IMR-90 (cell line): ENCODE measurements around the gene RLN3. TPM values are rescaled to one million over a fixed set of nuclear protein-coding genes. Genes with fewer than 3 reads are reported as not detected.

Experiments used
- ATAC-seq: fragments of 200-7000 bp; cut with Tn5 transposase; 2 replicates; pipeline ENCODE4 v1.9.1; 2020; ENCODE audit warnings: low read depth, mild to moderate bottlenecking, moderate library complexity
- BruUV-seq: library from RNA; stranded (reverse); fragments of 400-500 nt; replicated peaks from 2 replicates; lab custom pipeline; 2021; lab: Mats Ljungman, UMichigan
- CTCF ChIA-PET: fragments of 300-600 bp; formaldehyde crosslinking; extraction: SDS; loops from one replicate; lab custom pipeline; 2021; ENCODE audit warnings: antibody characterized with exemption; lab: Yijun Ruan, JAX
- POLR2A ChIA-PET: fragments of 300-600 bp; sonication (Branson Sonifier 250); formaldehyde crosslinking; loops from one replicate; lab custom pipeline; 2022; ENCODE audit warnings: antibody characterized with exemption; ENCODE audit not compliant: unreplicated experiment; lab: Charles Lee
- DNase-seq: peaks from one replicate; pipeline ENCODE4 v3.0.0; 2013
- H2AFZ ChIP-seq: replicated peaks from 2 replicates; pipeline ENCODE3; 2013; ENCODE audit warnings: low read length, mild to moderate bottlenecking; ENCODE audit not compliant: poor library complexity
- H2AK5ac ChIP-seq: 2 replicates; pipeline ENCODE4 v1.6.1; 2013; ENCODE audit warnings: low read depth, low read length, inconsistent platforms
- H2AK9ac ChIP-seq: replicated peaks from 2 replicates; pipeline ENCODE3; 2013; ENCODE audit warnings: mild to moderate bottlenecking, low read depth, low read length, moderate library complexity; ENCODE audit not compliant: poor library complexity
- H2BK120ac ChIP-seq: 2 replicates; pipeline ENCODE4 v1.6.1; 2013; ENCODE audit warnings: low read depth, low read length, inconsistent platforms
- H2BK15ac ChIP-seq: 3 replicates; pipeline ENCODE4 v1.6.1; 2013; ENCODE audit warnings: low read depth, low read length, inconsistent platforms
- H2BK20ac ChIP-seq: 2 replicates; pipeline ENCODE4 v1.6.1; 2013; ENCODE audit warnings: low read depth, mild to moderate bottlenecking, inconsistent platforms, low read length, moderate library complexity
- H2BK5ac ChIP-seq: 2 replicates; pipeline ENCODE4 v1.6.1; 2013; ENCODE audit warnings: mild to moderate bottlenecking, low read depth, low read length, inconsistent platforms; ENCODE audit not compliant: poor library complexity, severe bottlenecking
- H3K14ac ChIP-seq: replicated peaks from 2 replicates; pipeline ENCODE4 v1.6.1; 2013; ENCODE audit warnings: low read depth, low read length, inconsistent platforms
- H3K18ac ChIP-seq: 2 replicates; pipeline ENCODE4 v1.6.1; 2013; ENCODE audit warnings: low read depth, low read length, control low read depth
- H3K23ac ChIP-seq: 2 replicates; pipeline ENCODE4 v1.6.1; 2013; ENCODE audit warnings: low read depth, low read length, inconsistent platforms
- H3K27ac ChIP-seq: 2 replicates; pipeline ENCODE4 v1.5.1; 2013; ENCODE audit warnings: mild to moderate bottlenecking, control low read depth, low read length; ENCODE audit not compliant: insufficient read depth
- H3K27me3 ChIP-seq: 2 replicates; pipeline ENCODE4 v1.6.1; 2013; ENCODE audit warnings: low read length; ENCODE audit not compliant: control insufficient read depth, insufficient read depth
- H3K36me3 ChIP-seq: 2 replicates; pipeline ENCODE4 v1.6.1; 2013; ENCODE audit warnings: low read length, mixed read lengths; ENCODE audit not compliant: control insufficient read depth, insufficient read depth
- H3K4ac ChIP-seq: 2 replicates; pipeline ENCODE4 v1.6.1; 2013; ENCODE audit warnings: low read depth, low read length, inconsistent platforms
- H3K4me1 ChIP-seq: 2 replicates; pipeline ENCODE4 v1.6.1; 2013; ENCODE audit warnings: low read length, mixed read lengths; ENCODE audit not compliant: control insufficient read depth, insufficient read depth
- H3K4me2 ChIP-seq: 2 replicates; pipeline ENCODE4 v1.6.1; 2013; ENCODE audit warnings: low read depth, mild to moderate bottlenecking, control low read depth, low read length, moderate library complexity
- H3K4me3 ChIP-seq: 2 replicates; pipeline ENCODE4 v1.5.1; 2013; ENCODE audit warnings: low read depth, mild to moderate bottlenecking, control low read depth, low read length, moderate library complexity; ENCODE audit not compliant: insufficient read depth
- H3K56ac ChIP-seq: 2 replicates; pipeline ENCODE4 v1.6.1; 2013; ENCODE audit warnings: low read length, inconsistent platforms; ENCODE audit not compliant: insufficient read depth; ENCODE audit errors: extremely low read depth
- H3K79me1 ChIP-seq, 2 experiments: 2 replicates each; pipeline ENCODE4 v1.6.1; 2013; ENCODE audit warnings: low read length in 2 of 2, inconsistent platforms in 1 of 2, low read depth in 1 of 2
- H3K9ac ChIP-seq: 2 replicates; pipeline ENCODE4 v1.6.1; 2013; ENCODE audit warnings: low read depth, low read length, control low read depth
- H3K9me1 ChIP-seq: 2 replicates; pipeline ENCODE4 v1.6.1; 2013; ENCODE audit warnings: low read length, inconsistent platforms; ENCODE audit not compliant: insufficient read depth
- H3K9me3 ChIP-seq: 2 replicates; pipeline ENCODE4 v1.6.1; 2013; ENCODE audit warnings: low read length; ENCODE audit not compliant: control insufficient read depth, insufficient read depth
- H4K20me1 ChIP-seq: 2 replicates; pipeline ENCODE4 v1.6.1; 2013; ENCODE audit warnings: low read length, inconsistent platforms; ENCODE audit not compliant: insufficient read depth
- H4K5ac ChIP-seq: 2 replicates; pipeline ENCODE4 v1.6.1; 2013; ENCODE audit warnings: mild to moderate bottlenecking, low read depth, low read length, control low read depth
- H4K8ac ChIP-seq, 2 experiments: 2 replicates each; pipeline ENCODE4 v1.6.1; 2013; ENCODE audit warnings: low read depth in 2 of 2, low read length in 2 of 2, control low read depth in 1 of 2, inconsistent platforms in 1 of 2
- H4K91ac ChIP-seq: 2 replicates; pipeline ENCODE4 v1.6.1; 2013; ENCODE audit warnings: low read depth, low read length, inconsistent platforms; ENCODE audit not compliant: insufficient read depth
- CHD1 ChIP-seq: IDR thresholded peaks from 2 replicates; pipeline ENCODE4 v1.6.1; 2012; ENCODE audit warnings: low read depth, low read length, improper control_type of control experiment
- ELK1 ChIP-seq: fragments of 150-350 bp; IDR thresholded peaks from 2 replicates; pipeline ENCODE4 v1.6.1; 2016; ENCODE audit warnings: low read depth, mild to moderate bottlenecking, low read length, moderate library complexity, borderline replicate concordance
- FOS ChIP-seq: fragments of 150-350 bp; IDR thresholded peaks from 2 replicates; pipeline ENCODE4 v1.6.1; 2016; ENCODE audit warnings: low read depth, low read length
- MAFK ChIP-seq: IDR thresholded peaks from 2 replicates; pipeline ENCODE4 v1.6.1; 2012; ENCODE audit warnings: low read depth, low read length, improper control_type of control experiment
- MAZ ChIP-seq: IDR thresholded peaks from 2 replicates; pipeline ENCODE4 v1.6.1; 2012; ENCODE audit warnings: low read depth, mild to moderate bottlenecking, low read length, improper control_type of control experiment, moderate library complexity, borderline replicate concordance
- MXI1 ChIP-seq: IDR thresholded peaks from 2 replicates; pipeline ENCODE4 v1.6.1; 2012; ENCODE audit warnings: low read depth, mild to moderate bottlenecking, low read length, moderate library complexity, borderline replicate concordance
- NFE2L2 ChIP-seq: fragments of 150-350 bp; IDR thresholded peaks from 2 replicates; pipeline ENCODE4 v1.6.1; 2016; ENCODE audit warnings: low read depth, mild to moderate bottlenecking, low read length
- RAD21 ChIP-seq: IDR thresholded peaks from 2 replicates; pipeline ENCODE4 v1.6.1; 2012; ENCODE audit warnings: low read length, improper control_type of control experiment
- RCOR1 ChIP-seq: IDR thresholded peaks from 2 replicates; pipeline ENCODE4 v1.6.1; 2012; ENCODE audit warnings: mild to moderate bottlenecking, low read length, improper control_type of control experiment; ENCODE audit not compliant: insufficient replicate concordance
- RFX5 ChIP-seq: IDR thresholded peaks from 2 replicates; pipeline ENCODE4 v1.8.0; 2012; ENCODE audit warnings: low read depth, mild to moderate bottlenecking, low read length, moderate library complexity
- SMC3 ChIP-seq: fragments of 150-350 bp; IDR thresholded peaks from 2 replicates; pipeline ENCODE4 v1.6.1; 2016; ENCODE audit warnings: low read depth, mild to moderate bottlenecking, antibody characterized with exemption, low read length, moderate library complexity
- WGBS, 2 experiments: methylation state at CpG; one replicate each; pipeline versions ENCODE4 v1.1.5 to v1.1.7; 2013; ENCODE audit warnings: missing lambda C conversion rate in 2 of 2; ENCODE audit not compliant: insufficient read length in 1 of 2; ENCODE audit errors: extremely low coverage in 2 of 2; 5-methylcytosine and 5-hydroxymethylcytosine counted together
- dilution Hi-C: fragments of 300-500 bp; cut with HindIII; formaldehyde crosslinking; loops from one replicate; pipeline ENCODE4 v1.14.3; 2018; ENCODE audit warnings: low sequenced_read_pairs; ENCODE audit not compliant: unreplicated experiment
- in situ Hi-C: fragments of 300-500 bp; cut with MboI; formaldehyde crosslinking; loops from 3 replicates; pipeline ENCODE4 v1.14.3; 2019; ENCODE audit warnings: low sequenced_read_pairs, inconsistent platforms, mixed read lengths
- intact Hi-C: fragments of 100-400 bp; cut with micrococcal nuclease; formaldehyde crosslinking; loops from 2 replicates; pipeline ENCODE4 v1.10.0; 2022
- polyA plus RNA-seq, 3 experiments: library from polyadenylated mRNA; depleted of rRNA; stranded (reverse); fragments of >200 nt; gene quantifications; 2 replicates each; pipeline ENCODE4 v1.2.3, GENCODE V29; 2012; ENCODE audit warnings: low replicate concordance in 1 of 3
- total RNA-seq: library from RNA; depleted of rRNA; stranded (reverse); fragments of >200 nt; gene quantifications from 2 replicates; pipeline ENCODE4 v1.2.3, GENCODE V29; 2012
- TF ChIP-seq, protein P1 (sequence below): fragments of 150-350 bp; IDR thresholded peaks from 2 replicates; pipeline ENCODE4 v1.6.1; 2017; ENCODE audit warnings: mild to moderate bottlenecking, antibody characterized with exemption, low read length, low read depth

RLN3 gene
- total and polyA plus RNA-seq, 2 of the 4 experiments (the other 2 are of a cell fraction), result not detected

- no peak overlapping the region for H3K4me2 ChIP-seq
- peaks cover 5% of the 10 kb centered on the region; the same call in 1 of the 2 replicates for H3K9me1 ChIP-seq
- no TSS peak for BruUV-seq
- intact Hi-C loops (no loop called here), dilution Hi-C loops (no loop called here), in situ Hi-C loops (no loop called here)
- H3K27ac ChIP-seq, result no peak overlapping the region
- no peak overlapping the region for H2AK5ac ChIP-seq
- H2BK15ac ChIP-seq, result no peak overlapping the region
- H3K4me3 ChIP-seq, result no peak overlapping the region
- no peak overlapping the region for H3K23ac ChIP-seq
- H3K9ac ChIP-seq, result no peak overlapping the region
- no peak overlapping the region for H3K14ac ChIP-seq
- POLR2A ChIA-PET, result no interaction called here
- H3K79me1 ChIP-seq, result peaks cover 5 to 45% of the 10 kb centered on the region in 2 experiments
- TF ChIP-seq RFX5 (no peak), ELK1 (no peak), CHD1 (no peak), RCOR1 (no peak), FOS (no peak), MXI1 (no peak), MAZ (no peak), SMC3 (no peak), MAFK (no peak), NFE2L2 (no peak), RAD21 (no peak)
- TF ChIP-seq, protein P1, sequence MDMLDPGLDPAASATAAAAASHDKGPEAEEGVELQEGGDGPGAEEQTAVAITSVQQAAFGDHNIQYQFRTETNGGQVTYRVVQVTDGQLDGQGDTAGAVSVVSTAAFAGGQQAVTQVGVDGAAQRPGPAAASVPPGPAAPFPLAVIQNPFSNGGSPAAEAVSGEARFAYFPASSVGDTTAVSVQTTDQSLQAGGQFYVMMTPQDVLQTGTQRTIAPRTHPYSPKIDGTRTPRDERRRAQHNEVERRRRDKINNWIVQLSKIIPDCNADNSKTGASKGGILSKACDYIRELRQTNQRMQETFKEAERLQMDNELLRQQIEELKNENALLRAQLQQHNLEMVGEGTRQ, result no peak
- peaks cover 2% of the 10 kb centered on the region; the same call in 1 of the 2 replicates for H3K36me3 ChIP-seq
- ATAC-seq (no peak), DNase-seq (no peak)
- 77% methylated on average over 3 of the region's 10 CpGs; no CpG with 5 or more reads in 1 of the 2 experiments for WGBS, 2 experiments
- no peak overlapping the region for H3K18ac ChIP-seq
- no peak overlapping the region for H4K91ac ChIP-seq
- H2AK9ac ChIP-seq, result no peak overlapping the region
- H3K4me1 ChIP-seq, result peaks cover 4% of the 10 kb centered on the region; the same call in 1 of the 2 replicates
- peaks cover 9% of the 10 kb centered on the region for H3K9me3 ChIP-seq
- CTCF ChIA-PET, result no interaction called here
- H3K27me3 ChIP-seq, result no peaks in the 10 kb centered on the region
- H4K20me1 ChIP-seq, result peaks cover 9% of the 10 kb centered on the region
- no peak overlapping the region for H3K4ac ChIP-seq
- no peak overlapping the region for H4K5ac ChIP-seq
- no peak overlapping the region for H2BK20ac ChIP-seq
- H2BK120ac ChIP-seq, result no peak overlapping the region
- no peak overlapping the region for H2AFZ ChIP-seq
- no peak overlapping the region for H3K56ac ChIP-seq
- H4K8ac ChIP-seq, result no peak overlapping the region
- no peak overlapping the region for H2BK5ac ChIP-seq
These were observed 24.5 kb upstream of the RLN3 start for GRCh38 chr19:14003251-14004055.
